ENCODE measurements around the gene BMP8B.
"Not testable (repeated sequence)": the region's sequence is repeated elsewhere in the genome, so short reads cannot be mapped to it uniquely, and the experiment has no call there.

BMP8B gene

GRCh38 chr1:39788758-39789570 lies at the start of gene BMP8B:
BMP8B (minus strand) TSS chr1:39788865; CDS start chr1:39788485, 380 bp downstream.
- peak; percentile 76 for DNase-seq (ENCODE audit: low spot score)

- DNase-seq (ENCODE audit: low spot score), result no peak
These were observed 48.0 kb upstream of the BMP8B start for GRCh38 chr1:39836595-39837110.

GRCh38 chr1:39835935-39836594 lies 47.4 kb upstream of the BMP8B start:
- DNase-seq (ENCODE audit: low spot score), result no peak

- DNase-seq (ENCODE audit: low spot score), result no peak
These were observed 46.4 kb upstream of the BMP8B start for GRCh38 chr1:39835110-39835509.

- DNase-seq (ENCODE audit: low spot score), result no peak
These were observed 45.1 kb upstream of the BMP8B start for GRCh38 chr1:39833621-39834385.

GRCh38 chr1:39833121-39833520 lies 44.5 kb upstream of the BMP8B start:
- DNase-seq (ENCODE audit: low spot score), result no peak

GRCh38 chr1:39832294-39832693 lies 43.6 kb upstream of the BMP8B start:
- no peak for DNase-seq (ENCODE audit: low spot score)

GRCh38 chr1:39829791-39830533 lies 41.3 kb upstream of the BMP8B start:
- no peak for DNase-seq (ENCODE audit: low spot score)

- DNase-seq (ENCODE audit: low spot score), result no peak
These were observed 40.1 kb upstream of the BMP8B start for GRCh38 chr1:39828734-39829133.

- DNase-seq (ENCODE audit: low spot score), result not testable (repeated sequence)
These were observed 39.6 kb upstream of the BMP8B start for GRCh38 chr1:39828255-39828654.

GRCh38 chr1:39827201-39827600 lies 38.5 kb upstream of the BMP8B start:
- DNase-seq (ENCODE audit: low spot score), result no peak

- no peak for DNase-seq (ENCODE audit: low spot score)
These were observed 37.9 kb upstream of the BMP8B start for GRCh38 chr1:39826583-39826982.

GRCh38 chr1:39825432-39825941 lies 36.8 kb upstream of the BMP8B start:
- DNase-seq (ENCODE audit: low spot score), result no peak

- not testable (repeated sequence) for DNase-seq (ENCODE audit: low spot score)
These were observed 34.8 kb upstream of the BMP8B start for GRCh38 chr1:39823450-39823849.

GRCh38 chr1:39822146-39822545 lies 33.5 kb upstream of the BMP8B start:
- no peak for DNase-seq (ENCODE audit: low spot score)

GRCh38 chr1:39819091-39819812 lies 30.6 kb upstream of the BMP8B start:
- DNase-seq (ENCODE audit: low spot score), result no peak

- DNase-seq (ENCODE audit: low spot score), result no peak
These were observed 29.8 kb upstream of the BMP8B start for GRCh38 chr1:39818482-39818881.

- not testable (repeated sequence) for DNase-seq (ENCODE audit: low spot score)
These were observed 28.6 kb upstream of the BMP8B start for GRCh38 chr1:39817091-39817932.

- DNase-seq (ENCODE audit: low spot score), result peak; percentile 85
These were observed 27.9 kb upstream of the BMP8B start for GRCh38 chr1:39816415-39817090.

Data from ecto neural progenitor cell (in vitro differentiated cells).